ENCODE data around the gene CARS1. TPM values are rescaled to one million over a fixed set of nuclear protein-coding genes. Genes with fewer than 3 reads are reported as not detected.

CARS1 gene
- polyA plus RNA-seq, 3 donors, result 30.9 to 46.8 (median 35.7) TPM

DNA sequence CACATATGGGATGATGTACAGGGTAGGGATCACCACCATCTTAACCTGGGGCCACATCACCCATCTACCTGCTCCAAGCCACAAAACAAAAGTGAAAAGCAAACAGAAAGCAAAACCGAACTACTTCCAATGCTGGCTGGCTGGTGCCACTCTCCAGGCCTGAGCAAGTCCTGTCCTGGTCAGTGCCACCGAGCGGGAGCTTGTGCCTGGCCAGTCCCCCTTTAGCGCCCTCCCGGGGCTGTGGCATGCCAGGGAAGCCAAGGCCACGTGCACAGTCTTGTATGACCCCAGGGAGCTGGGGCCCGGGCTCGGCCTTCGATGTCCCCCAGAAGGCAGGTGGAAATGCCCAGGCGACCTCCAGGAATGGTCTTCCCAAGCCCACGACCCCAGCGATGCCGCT, 47.2 kb downstream of the CARS1 start:
- Mint-ChIP-seq H3K36me3 (peaks cover 78 to 100% of the 10 kb centered on the region in 2 donors), H3K4me1 (no peaks in the 10 kb centered on the region), H3K27ac (peak overlapping the region in 2 of 7 donors; percentile 63 to 68), H3K9me3 (no peaks in the 10 kb centered on the region), H3K4me3 (no peak overlapping the region), H3K27me3 (ENCODE audit: low read depth in 3 of 3) (peaks cover 0 to 2% (median 0%) of the 10 kb centered on the region in 3 donors)
- Histone ChIP-seq H3K4me1 (ENCODE audit: control insufficient read depth in 1 of 2, insufficient read depth in 2 of 2, low read length in 2 of 2) (no peaks in the 10 kb centered on the region), H2AFZ (ENCODE audit: insufficient read depth, low read depth, low read length, poor library complexity, severe bottlenecking) (no peak overlapping the region), H3K36me3 (replicated peaks in 1 of 2; ENCODE audit: control insufficient read depth in 1 of 2, insufficient read depth in 2 of 2, low read length in 2 of 2) (peaks cover 76 to 96% of the 10 kb centered on the region in 2 donors), H3K27me3 (ENCODE audit: control insufficient read depth in 2 of 2, insufficient read depth in 2 of 2, low read length in 2 of 2) (no peaks in the 10 kb centered on the region), H3K4me2 (replicated peaks; ENCODE audit: extremely low read depth, low read length, poor library complexity, severe bottlenecking) (no peak overlapping the region), H3K4me3 (replicated peaks in 1 of 3; ENCODE audit: low read depth in 2 of 3, low read length in 3 of 3) (no peak overlapping the region), H3K9ac (ENCODE audit: insufficient read depth, low read length, poor library complexity, severe bottlenecking) (no peak overlapping the region), H3K27ac (ENCODE audit: low read depth in 1 of 2, low read length in 2 of 2) (no peak overlapping the region), H3K79me2 (ENCODE audit: insufficient read depth, low read length) (no peaks in the 10 kb centered on the region), H3K9me3 (replicated peaks in 1 of 2; ENCODE audit: control insufficient read depth in 1 of 2, insufficient read depth in 1 of 2, low read length in 2 of 2) (no peaks in the 10 kb centered on the region), H4K20me1 (ENCODE audit: insufficient read depth, low read length) (no peaks in the 10 kb centered on the region)
- 99% methylated on average over 13 of the region's 13 CpGs for WGBS (ENCODE audit: insufficient coverage)
- intact Hi-C loops (cut with micrococcal nuclease), result no loop called here
- TF ChIP-seq, protein P1, sequence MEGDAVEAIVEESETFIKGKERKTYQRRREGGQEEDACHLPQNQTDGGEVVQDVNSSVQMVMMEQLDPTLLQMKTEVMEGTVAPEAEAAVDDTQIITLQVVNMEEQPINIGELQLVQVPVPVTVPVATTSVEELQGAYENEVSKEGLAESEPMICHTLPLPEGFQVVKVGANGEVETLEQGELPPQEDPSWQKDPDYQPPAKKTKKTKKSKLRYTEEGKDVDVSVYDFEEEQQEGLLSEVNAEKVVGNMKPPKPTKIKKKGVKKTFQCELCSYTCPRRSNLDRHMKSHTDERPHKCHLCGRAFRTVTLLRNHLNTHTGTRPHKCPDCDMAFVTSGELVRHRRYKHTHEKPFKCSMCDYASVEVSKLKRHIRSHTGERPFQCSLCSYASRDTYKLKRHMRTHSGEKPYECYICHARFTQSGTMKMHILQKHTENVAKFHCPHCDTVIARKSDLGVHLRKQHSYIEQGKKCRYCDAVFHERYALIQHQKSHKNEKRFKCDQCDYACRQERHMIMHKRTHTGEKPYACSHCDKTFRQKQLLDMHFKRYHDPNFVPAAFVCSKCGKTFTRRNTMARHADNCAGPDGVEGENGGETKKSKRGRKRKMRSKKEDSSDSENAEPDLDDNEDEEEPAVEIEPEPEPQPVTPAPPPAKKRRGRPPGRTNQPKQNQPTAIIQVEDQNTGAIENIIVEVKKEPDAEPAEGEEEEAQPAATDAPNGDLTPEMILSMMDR (IDR thresholded peaks at IDR 0.05), result no peak
- DNase-seq, result no peak

DNA sequence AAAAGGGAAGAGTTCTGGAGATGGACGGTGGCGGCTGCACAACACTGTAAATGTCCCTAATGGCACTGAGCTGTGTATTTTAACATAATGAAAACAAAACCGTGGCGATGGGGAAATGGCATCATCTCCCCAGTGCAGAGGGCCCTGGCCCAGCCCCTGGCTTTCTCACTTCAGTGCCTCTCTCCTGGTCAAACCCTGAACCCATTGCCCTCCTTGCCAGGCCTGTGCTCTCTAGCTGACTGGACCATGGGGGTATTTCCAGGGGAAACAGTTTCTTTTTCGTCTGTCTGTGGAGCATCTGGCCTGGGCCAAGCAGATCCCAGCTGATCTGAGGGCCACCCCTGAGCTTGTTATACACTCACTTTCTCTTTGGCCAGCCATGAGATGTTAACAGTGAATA, 47.7 kb downstream of the CARS1 start:
- intact Hi-C loops (cut with micrococcal nuclease), result no loop called here
- Histone ChIP-seq H3K4me1 (ENCODE audit: control insufficient read depth in 1 of 2, insufficient read depth in 2 of 2, low read length in 2 of 2) (no peaks in the 10 kb centered on the region), H4K20me1 (ENCODE audit: insufficient read depth, low read length) (no peaks in the 10 kb centered on the region), H3K27ac (ENCODE audit: low read depth in 1 of 2, low read length in 2 of 2) (no peak overlapping the region), H3K27me3 (ENCODE audit: control insufficient read depth in 2 of 2, insufficient read depth in 2 of 2, low read length in 2 of 2) (no peaks in the 10 kb centered on the region), H3K36me3 (replicated peaks in 1 of 2; ENCODE audit: control insufficient read depth in 1 of 2, insufficient read depth in 2 of 2, low read length in 2 of 2) (peaks cover 72 to 96% of the 10 kb centered on the region in 2 donors), H2AFZ (ENCODE audit: insufficient read depth, low read depth, low read length, poor library complexity, severe bottlenecking) (no peak overlapping the region), H3K9me3 (replicated peaks in 1 of 2; ENCODE audit: control insufficient read depth in 1 of 2, insufficient read depth in 1 of 2, low read length in 2 of 2) (no peaks in the 10 kb centered on the region), H3K4me2 (replicated peaks; ENCODE audit: extremely low read depth, low read length, poor library complexity, severe bottlenecking) (no peak overlapping the region), H3K79me2 (ENCODE audit: insufficient read depth, low read length) (no peaks in the 10 kb centered on the region), H3K9ac (ENCODE audit: insufficient read depth, low read length, poor library complexity, severe bottlenecking) (no peak overlapping the region), H3K4me3 (replicated peaks in 1 of 3; ENCODE audit: low read depth in 2 of 3, low read length in 3 of 3) (no peak overlapping the region)
- peaks cover 75 to 100% of the 10 kb centered on the region in 2 donors for H3K36me3 Mint-ChIP-seq
- WGBS (ENCODE audit: insufficient coverage), result 89% methylated on average over 3 of the region's 5 CpGs
- no peak overlapping the region for H3K4me3 Mint-ChIP-seq
- H3K27ac Mint-ChIP-seq, result peak overlapping the region in 2 of 7 donors; percentile 37 to 68
- H3K4me1 Mint-ChIP-seq, result no peaks in the 10 kb centered on the region
- DNase-seq, result no peak
- no peaks in the 10 kb centered on the region for H3K9me3 Mint-ChIP-seq
- peaks cover 0 to 2% (median 0%) of the 10 kb centered on the region in 3 donors for H3K27me3 Mint-ChIP-seq (ENCODE audit: low read depth in 3 of 3)
- TF ChIP-seq, protein P1 (IDR thresholded peaks at IDR 0.05), result no peak

Measured in CD14-positive monocyte (primary cell).